HG03575 (cell line): Measurements from ENCODE around the gene DSTN.
"Not testable (repeated sequence)": the region's sequence is repeated elsewhere in the genome, so short reads cannot be mapped to it uniquely, and the experiment has no call there.

Source experiments
- ATAC-seq: cut with Tn5 transposase; IDR thresholded peaks from one replicate; pipeline ENCODE4 v1.9.1; 2021; ENCODE audit not compliant: unreplicated experiment, insufficient number of reproducible peaks, low FRiP score; ENCODE audit errors: extremely low read depth

Gene DSTN

GRCh38 chr20:17655865-17656479 is 86.1 kb downstream of the DSTN start:
- ATAC-seq: no peak

GRCh38 chr20:17657079-17657825 is 87.4 kb downstream of the DSTN start:
- no peak for ATAC-seq

DNA sequence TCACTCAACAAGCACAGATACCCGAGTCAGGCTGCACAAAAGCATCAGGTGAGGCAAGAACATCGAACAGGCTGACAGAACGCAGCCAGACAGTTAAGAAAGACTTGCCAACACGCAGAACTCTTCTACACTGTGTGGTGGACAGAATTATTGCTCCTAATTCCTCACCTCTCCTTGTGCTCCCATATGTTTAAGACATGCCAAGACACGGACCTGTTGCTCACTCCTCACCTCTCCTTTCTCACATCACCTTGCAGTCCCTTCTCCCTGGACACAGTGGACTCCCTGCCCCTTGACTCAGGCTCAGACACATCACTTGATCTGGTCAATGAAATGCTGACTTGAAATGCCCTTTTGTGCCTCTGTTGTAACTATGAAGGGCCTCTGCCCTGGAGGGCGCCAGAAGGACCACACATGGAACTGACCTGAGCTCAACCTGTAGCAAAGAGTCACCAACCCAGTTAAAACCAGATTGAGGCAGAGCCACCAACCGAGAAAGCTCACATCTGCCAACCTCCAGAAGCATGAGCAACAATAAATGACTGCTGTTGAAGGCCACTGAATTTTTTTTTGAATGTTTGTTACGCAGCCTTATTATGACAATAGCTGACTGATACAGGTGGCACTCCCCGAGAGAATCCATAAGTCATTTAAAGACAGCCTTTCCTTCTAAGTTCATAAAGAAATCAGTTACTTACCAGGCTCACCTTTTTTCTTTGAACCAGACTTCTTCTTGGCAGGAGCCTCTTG is 88.2 kb downstream of the DSTN start:
- ATAC-seq: no peak

GRCh38 chr20:17658648-17658993 is 88.7 kb downstream of the DSTN start:
- ATAC-seq: no peak

DNA sequence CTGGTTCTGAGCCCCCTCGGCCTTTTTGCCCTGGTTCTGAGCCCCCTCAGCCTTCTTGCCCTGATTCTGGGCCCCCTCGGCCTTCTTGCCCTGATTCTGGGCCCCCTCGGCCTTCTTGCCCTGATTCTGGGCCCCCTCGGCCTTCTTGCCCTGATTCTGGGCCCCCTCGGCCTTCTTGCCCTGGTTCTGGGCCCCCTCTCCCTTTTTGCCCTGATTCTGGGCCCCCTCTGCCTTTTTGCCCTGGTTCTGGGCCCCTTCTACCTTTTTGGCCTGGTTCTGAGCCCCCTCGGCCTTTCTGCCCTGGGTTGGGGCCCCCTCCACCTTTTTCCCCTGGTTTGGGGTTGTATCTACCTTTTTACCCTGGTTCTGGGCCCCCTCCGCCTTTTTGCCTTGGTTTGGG is 89.5 kb downstream of the DSTN start:
- ATAC-seq: not testable (repeated sequence)
